Cardiac fibroblast (primary cell): ENCODE data around the gene GPN2.

Experiments
- DNase-seq, 2 donors: peaks; one replicate each; pipeline versions ENCODE4 v3.0.0 to v3.0.0-alpha.2; 2010; ENCODE audit warnings: low read depth in 2 of 2
- H3K4me3 ChIP-seq, 2 donors: replicated peaks in 1 of 2; 1 replicate in 1 of 2; 2 replicates in 1 of 2; pipeline ENCODE4 v1.5.1; 2011; ENCODE audit warnings: low read depth in 2 of 2, low read length in 2 of 2, mild to moderate bottlenecking in 2 of 2, moderate library complexity in 1 of 2
- CTCF ChIP-seq: IDR thresholded peaks from one replicate; pipeline ENCODE4 v1.5.1; 2011; ENCODE audit warnings: low read depth, mild to moderate bottlenecking, low read length, inconsistent platforms

The GPN2 gene

GRCh38 chr1:26900815-26901511 lies 10.9 kb upstream of the GPN2 start:
- TF ChIP-seq CTCF: no peak
- H3K4me3 ChIP-seq: peak overlapping the region; percentile 94 to 98

GRCh38 chr1:26900001-26900814 lies 10.1 kb upstream of the GPN2 start, which contains the start of gene GPATCH3:
GPATCH3 (minus strand) TSS chr1:26900467; CDS start chr1:26900442, 25 bp downstream.
- H3K4me3 ChIP-seq: peak within 1 kb of the TSS; percentile 94 to 98
- peak; percentile 96 to 97 for DNase-seq
- TF ChIP-seq CTCF: no peak

More at GRCh38 chr1:26900815-26901511, 10.9 kb upstream of the GPN2 start:
- no peak for DNase-seq

GRCh38 chr1:26897351-26897750 lies 7.3 kb upstream of the GPN2 start:
- no peak for DNase-seq
- no peak overlapping the region for H3K4me3 ChIP-seq
- no peak for TF ChIP-seq CTCF

GRCh38 chr1:26894263-26894662 lies 4.2 kb upstream of the GPN2 start:
- H3K4me3 ChIP-seq: no peak overlapping the region
- no peak for DNase-seq
- no peak for TF ChIP-seq CTCF

GRCh38 chr1:26890467-26890796 lies 349 bp upstream of the GPN2 start:
- no peak for TF ChIP-seq CTCF
- no peak for DNase-seq
- peak overlapping the region; percentile 98 to 99 for H3K4me3 ChIP-seq

GRCh38 chr1:26888231-26888630 lies 1.9 kb downstream of the GPN2 start:
- no peak for DNase-seq
- no peak for TF ChIP-seq CTCF
- no peak overlapping the region for H3K4me3 ChIP-seq
